Measurements from ENCODE around the gene CNGA2.

CNGA2 gene

DNA sequence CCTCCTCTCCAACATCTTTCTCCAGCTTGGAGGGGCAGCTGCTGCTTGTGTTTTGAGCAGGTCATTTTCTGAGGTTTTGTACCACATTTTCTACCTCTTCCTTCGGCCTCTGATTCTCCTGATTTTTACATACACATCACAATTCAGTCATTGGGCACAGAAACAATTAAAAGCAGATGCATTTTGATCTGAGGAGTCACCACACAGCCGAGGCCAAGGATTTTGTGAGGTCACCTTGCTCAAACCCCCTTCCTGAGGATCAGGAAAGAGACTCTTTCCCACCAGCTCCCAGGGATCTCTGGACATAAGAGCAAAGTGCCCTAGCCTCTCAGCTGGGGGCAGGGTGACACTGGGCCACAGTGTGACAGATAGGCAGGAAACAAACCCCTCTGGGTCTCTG is 24.1 kb upstream of the CNGA2 start:
- TF ChIP-seq, protein P1, sequence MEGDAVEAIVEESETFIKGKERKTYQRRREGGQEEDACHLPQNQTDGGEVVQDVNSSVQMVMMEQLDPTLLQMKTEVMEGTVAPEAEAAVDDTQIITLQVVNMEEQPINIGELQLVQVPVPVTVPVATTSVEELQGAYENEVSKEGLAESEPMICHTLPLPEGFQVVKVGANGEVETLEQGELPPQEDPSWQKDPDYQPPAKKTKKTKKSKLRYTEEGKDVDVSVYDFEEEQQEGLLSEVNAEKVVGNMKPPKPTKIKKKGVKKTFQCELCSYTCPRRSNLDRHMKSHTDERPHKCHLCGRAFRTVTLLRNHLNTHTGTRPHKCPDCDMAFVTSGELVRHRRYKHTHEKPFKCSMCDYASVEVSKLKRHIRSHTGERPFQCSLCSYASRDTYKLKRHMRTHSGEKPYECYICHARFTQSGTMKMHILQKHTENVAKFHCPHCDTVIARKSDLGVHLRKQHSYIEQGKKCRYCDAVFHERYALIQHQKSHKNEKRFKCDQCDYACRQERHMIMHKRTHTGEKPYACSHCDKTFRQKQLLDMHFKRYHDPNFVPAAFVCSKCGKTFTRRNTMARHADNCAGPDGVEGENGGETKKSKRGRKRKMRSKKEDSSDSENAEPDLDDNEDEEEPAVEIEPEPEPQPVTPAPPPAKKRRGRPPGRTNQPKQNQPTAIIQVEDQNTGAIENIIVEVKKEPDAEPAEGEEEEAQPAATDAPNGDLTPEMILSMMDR (IDR thresholded peaks at IDR 0.05; ENCODE audit: low read depth, low read length), result no peak
- H3K4me3 ChIP-seq (replicated peaks in 1 of 2; ENCODE audit: low read depth in 2 of 2, low read length in 2 of 2), result no peak overlapping the region
- no peak for DNase-seq (ENCODE audit: low read depth in 2 of 2)

DNA sequence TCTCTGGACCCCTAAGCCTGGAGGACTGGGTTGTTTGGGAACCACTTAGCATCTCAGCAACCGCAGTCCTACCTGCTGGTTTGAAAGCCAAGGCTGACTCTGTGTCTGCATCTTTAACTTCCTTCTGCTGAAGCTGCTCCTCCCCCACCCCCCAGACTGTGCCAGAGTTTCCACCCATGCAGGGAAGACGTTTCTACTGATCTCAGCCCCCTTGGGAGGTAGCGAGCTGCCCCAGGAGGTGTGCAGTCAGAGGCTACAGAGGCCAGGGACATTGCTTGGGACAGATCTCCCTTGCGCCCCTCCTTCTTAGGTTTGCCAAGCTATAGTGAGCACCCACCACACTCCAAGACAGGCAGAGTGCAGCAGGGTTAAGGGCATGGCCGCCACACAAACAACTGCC is 23.4 kb upstream of the CNGA2 start:
- TF ChIP-seq, protein P1 (IDR thresholded peaks at IDR 0.05; ENCODE audit: low read depth, low read length), result no peak
- no peak for DNase-seq (ENCODE audit: low read depth in 2 of 2)
- no peak overlapping the region for H3K4me3 ChIP-seq (replicated peaks in 1 of 2; ENCODE audit: low read depth in 2 of 2, low read length in 2 of 2)

DNA sequence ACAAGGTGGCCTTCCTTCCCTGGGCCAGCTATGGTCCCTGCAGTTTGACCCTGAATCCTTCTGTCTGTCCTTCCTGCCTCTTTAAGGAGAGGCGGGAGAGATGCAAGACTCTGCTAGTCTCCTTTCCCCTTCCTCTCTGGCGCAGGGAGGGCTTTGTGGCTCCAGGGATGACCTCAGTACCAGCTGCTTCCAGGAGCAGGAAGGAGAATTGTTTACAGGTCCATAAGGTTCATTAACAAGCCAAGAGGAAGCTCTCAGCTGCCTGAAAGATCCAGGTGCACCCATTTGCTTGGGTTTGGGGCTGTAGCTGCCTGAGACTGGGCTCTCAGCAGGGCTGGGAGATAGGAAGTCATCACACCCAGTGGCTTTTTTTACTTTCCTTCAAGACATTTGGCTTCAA is 22.8 kb upstream of the CNGA2 start:
- no peak for DNase-seq (ENCODE audit: low read depth in 2 of 2)
- TF ChIP-seq, protein P1 (IDR thresholded peaks at IDR 0.05; ENCODE audit: low read depth, low read length), result no peak

DNA sequence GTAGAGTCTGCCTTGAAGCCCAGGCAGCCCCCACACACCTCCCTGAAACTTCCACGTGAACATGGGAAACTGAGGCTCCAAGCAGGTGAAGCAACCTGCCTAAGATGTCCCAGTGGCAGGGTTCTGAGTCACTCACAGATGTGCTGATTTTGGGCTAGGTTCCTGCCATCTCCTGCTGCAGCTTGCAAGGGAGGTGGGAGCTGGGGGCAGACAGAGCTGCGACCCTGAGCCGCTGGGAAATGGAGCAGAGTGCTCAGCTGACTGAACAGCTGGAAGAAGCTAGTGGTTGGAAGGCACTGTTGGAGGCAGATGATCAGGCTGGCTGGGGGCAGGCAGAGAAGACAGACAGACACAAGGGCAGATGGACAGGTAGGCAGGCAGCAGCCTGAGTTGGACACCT is 22.3 kb upstream of the CNGA2 start:
- no peak for DNase-seq (ENCODE audit: low read depth in 2 of 2)
- no peak overlapping the region for H3K4me3 ChIP-seq (replicated peaks in 1 of 2; ENCODE audit: low read depth in 2 of 2, low read length in 2 of 2)
- TF ChIP-seq, protein P1 (IDR thresholded peaks at IDR 0.05; ENCODE audit: low read depth, low read length), result no peak

More for the DNA sequence above, 22.8 kb upstream of the CNGA2 start:
- no peak overlapping the region for H3K4me3 ChIP-seq (replicated peaks in 1 of 2; ENCODE audit: low read depth in 2 of 2, low read length in 2 of 2)

DNA sequence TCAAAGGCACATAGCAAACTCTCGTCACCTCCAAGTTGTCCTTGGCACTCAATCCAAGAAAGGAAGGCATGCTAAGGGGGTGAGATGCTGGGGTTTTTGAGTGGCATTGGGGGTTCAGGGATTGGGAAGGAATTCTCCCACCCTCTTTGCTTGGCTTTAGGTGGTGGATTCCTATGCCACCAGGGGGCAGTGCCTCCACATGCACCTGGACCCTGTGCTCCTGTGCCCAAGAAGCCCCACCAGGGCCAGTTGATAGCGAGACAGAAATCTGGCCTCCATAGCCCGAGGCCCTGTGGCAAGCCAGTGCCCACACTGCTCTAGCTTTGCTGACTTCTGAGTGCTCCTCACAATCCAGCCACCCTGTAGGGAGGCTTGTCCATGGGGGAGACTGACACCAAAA is 20.7 kb upstream of the CNGA2 start:
- no peak overlapping the region for H3K4me3 ChIP-seq (replicated peaks in 1 of 2; ENCODE audit: low read depth in 2 of 2, low read length in 2 of 2)
- TF ChIP-seq, protein P1 (IDR thresholded peaks at IDR 0.05; ENCODE audit: low read depth, low read length), result peak; percentile 28
- peak; percentile 13 to 18 for DNase-seq (ENCODE audit: low read depth in 2 of 2)

DNA sequence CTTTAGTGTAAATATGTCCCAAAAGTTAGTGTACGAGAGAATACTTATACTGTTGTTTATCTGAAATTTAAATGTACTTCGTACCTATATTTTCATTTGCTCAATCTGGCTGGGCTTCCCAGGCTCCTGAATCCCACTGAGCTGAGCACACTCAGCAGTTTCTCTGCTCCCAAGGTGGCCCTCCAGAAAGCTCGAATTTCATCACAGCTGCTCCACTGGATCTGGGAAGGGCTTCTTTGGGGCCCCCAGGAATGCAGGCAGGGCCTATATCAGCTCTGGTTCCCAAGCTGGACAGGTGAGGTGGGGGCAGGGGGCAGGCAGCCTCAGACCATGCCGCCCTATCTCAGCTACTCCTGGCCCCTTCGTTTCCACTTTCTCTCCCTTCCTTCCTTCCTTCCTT is 20.2 kb upstream of the CNGA2 start:
- H3K4me3 ChIP-seq (replicated peaks in 1 of 2; ENCODE audit: low read depth in 2 of 2, low read length in 2 of 2), result no peak overlapping the region
- no peak for DNase-seq (ENCODE audit: low read depth in 2 of 2)
- TF ChIP-seq, protein P1 (IDR thresholded peaks at IDR 0.05; ENCODE audit: low read depth, low read length), result no peak

DNA sequence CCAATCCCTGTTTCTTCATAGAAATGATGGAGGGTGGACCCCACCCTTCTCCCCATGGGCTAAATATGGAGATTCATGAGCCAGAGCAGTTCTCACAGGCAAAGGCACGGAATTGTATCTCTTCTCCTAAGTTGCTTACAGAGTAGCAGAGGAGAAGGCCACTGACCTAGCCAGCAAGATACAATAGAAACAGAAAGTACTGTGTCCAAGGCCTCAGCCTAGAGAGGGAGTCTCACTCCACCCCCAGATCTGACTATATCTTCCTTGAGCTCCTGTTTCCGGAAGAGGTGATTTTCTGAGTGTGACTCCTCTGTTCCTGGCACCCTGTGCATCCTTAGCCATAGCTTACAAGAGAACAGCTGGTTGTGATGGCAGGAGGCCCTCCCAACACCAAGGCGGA is 18.8 kb upstream of the CNGA2 start, which contains the start of gene FATE1:
Gene FATE1, plus strand, starts transcription at position 284 of the 400 bp plus-strand sequence. Its CDS starts 85 bp downstream, at position 369.
- DNase-seq (ENCODE audit: low read depth in 2 of 2), result no peak
- H3K4me3 ChIP-seq (replicated peaks in 1 of 2; ENCODE audit: low read depth in 2 of 2, low read length in 2 of 2), result no peak within 1 kb of the TSS
- TF ChIP-seq, protein P1 (IDR thresholded peaks at IDR 0.05; ENCODE audit: low read depth, low read length), result no peak
